ENCODE data around the gene BORCS5. TPM values are rescaled to one million over a fixed set of nuclear protein-coding genes. Genes with fewer than 3 reads are reported as not detected.

The BORCS5 gene
- total RNA-seq, 1 donor from 2014 or later, result 6.1 TPM

GRCh38 chr12:12393171-12393570, 36.3 kb downstream of the BORCS5 start:
- no peak for TF ChIP-seq CTCF (conservative IDR thresholded peaks at IDR 0.05; ENCODE audit: low read depth, low read length)
- DNase-seq (ENCODE audit: low read depth), result no peak
- H3K4me3 ChIP-seq (ENCODE audit: low read depth, low read length), result no peak overlapping the region

- DNase-seq (ENCODE audit: low read depth), result no peak
- H3K4me3 ChIP-seq (ENCODE audit: low read depth, low read length), result no peak overlapping the region
- no peak for TF ChIP-seq CTCF (conservative IDR thresholded peaks at IDR 0.05; ENCODE audit: low read depth, low read length)
These were observed 39.8 kb downstream of the BORCS5 start for GRCh38 chr12:12396694-12397093.

GRCh38 chr12:12397184-12397583, 40.3 kb downstream of the BORCS5 start:
- H3K4me3 ChIP-seq (ENCODE audit: low read depth, low read length), result no peak overlapping the region
- no peak for TF ChIP-seq CTCF (conservative IDR thresholded peaks at IDR 0.05; ENCODE audit: low read depth, low read length)
- DNase-seq (ENCODE audit: low read depth), result no peak

- peak; percentile 31 for TF ChIP-seq CTCF (conservative IDR thresholded peaks at IDR 0.05; ENCODE audit: low read depth, low read length)
- H3K4me3 ChIP-seq (ENCODE audit: low read depth, low read length), result no peak overlapping the region
- peak; percentile 94 for DNase-seq (ENCODE audit: low read depth)
These were observed 41.4 kb downstream of the BORCS5 start for GRCh38 chr12:12398026-12398859.

GRCh38 chr12:12399161-12399560, 42.3 kb downstream of the BORCS5 start:
- no peak for TF ChIP-seq CTCF (conservative IDR thresholded peaks at IDR 0.05; ENCODE audit: low read depth, low read length)
- no peak overlapping the region for H3K4me3 ChIP-seq (ENCODE audit: low read depth, low read length)
- DNase-seq (ENCODE audit: low read depth), result no peak

GRCh38 chr12:12399776-12400305, 43.0 kb downstream of the BORCS5 start:
- H3K4me3 ChIP-seq (ENCODE audit: low read depth, low read length), result no peak overlapping the region
- TF ChIP-seq CTCF (conservative IDR thresholded peaks at IDR 0.05; ENCODE audit: low read depth, low read length), result no peak
- DNase-seq (ENCODE audit: low read depth), result no peak

- no peak for DNase-seq (ENCODE audit: low read depth)
- no peak for TF ChIP-seq CTCF (conservative IDR thresholded peaks at IDR 0.05; ENCODE audit: low read depth, low read length)
- H3K4me3 ChIP-seq (ENCODE audit: low read depth, low read length), result no peak overlapping the region
These were observed 43.9 kb downstream of the BORCS5 start for GRCh38 chr12:12400793-12401192.

Data from epithelial cell of proximal tubule (primary cell).